ENCODE measurements around the gene PCSK9.

DNA sequence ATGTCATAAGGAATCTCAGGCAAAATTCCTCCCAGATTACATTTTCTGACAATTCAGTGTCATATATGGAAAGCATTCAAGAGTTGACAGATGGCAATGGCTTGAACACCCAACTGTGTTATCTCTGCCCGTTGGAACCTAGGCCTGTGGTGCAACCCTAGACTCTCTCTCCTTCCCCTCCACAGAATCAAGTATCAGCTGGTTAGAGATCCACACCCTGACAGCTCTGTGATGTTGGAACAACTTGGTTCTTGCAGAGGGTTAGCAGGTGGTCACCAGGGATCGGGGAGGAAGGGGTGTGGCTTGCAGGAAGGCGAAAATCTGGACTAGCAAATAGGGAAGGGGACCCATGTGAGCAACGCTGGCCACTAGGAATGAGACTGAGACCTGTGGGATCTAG is 26.3 kb downstream of the PCSK9 start:
- TF ChIP-seq, protein P1, sequence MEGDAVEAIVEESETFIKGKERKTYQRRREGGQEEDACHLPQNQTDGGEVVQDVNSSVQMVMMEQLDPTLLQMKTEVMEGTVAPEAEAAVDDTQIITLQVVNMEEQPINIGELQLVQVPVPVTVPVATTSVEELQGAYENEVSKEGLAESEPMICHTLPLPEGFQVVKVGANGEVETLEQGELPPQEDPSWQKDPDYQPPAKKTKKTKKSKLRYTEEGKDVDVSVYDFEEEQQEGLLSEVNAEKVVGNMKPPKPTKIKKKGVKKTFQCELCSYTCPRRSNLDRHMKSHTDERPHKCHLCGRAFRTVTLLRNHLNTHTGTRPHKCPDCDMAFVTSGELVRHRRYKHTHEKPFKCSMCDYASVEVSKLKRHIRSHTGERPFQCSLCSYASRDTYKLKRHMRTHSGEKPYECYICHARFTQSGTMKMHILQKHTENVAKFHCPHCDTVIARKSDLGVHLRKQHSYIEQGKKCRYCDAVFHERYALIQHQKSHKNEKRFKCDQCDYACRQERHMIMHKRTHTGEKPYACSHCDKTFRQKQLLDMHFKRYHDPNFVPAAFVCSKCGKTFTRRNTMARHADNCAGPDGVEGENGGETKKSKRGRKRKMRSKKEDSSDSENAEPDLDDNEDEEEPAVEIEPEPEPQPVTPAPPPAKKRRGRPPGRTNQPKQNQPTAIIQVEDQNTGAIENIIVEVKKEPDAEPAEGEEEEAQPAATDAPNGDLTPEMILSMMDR (IDR thresholded peaks at IDR 0.05; ENCODE audit: low read depth, low read length): no peak
- no peak for TF ChIP-seq EZH2phosphoT487 (IDR thresholded peaks at IDR 0.05; ENCODE audit: low read depth)

All from OCI-LY3 (cell line).